Uterus (tissue), 4 donors: ENCODE data around the gene CD46. TPM values are rescaled to one million over a fixed set of nuclear protein-coding genes. Genes with fewer than 3 reads are reported as not detected.

Experiments used
- DNase-seq, 2 donors: peaks; one replicate each; pipeline ENCODE4 v3.0.0-alpha.2; 2019 to 2020
- H3K27ac ChIP-seq, 2 donors: fragments of 200-600 bp; sonication (generic); 1 replicate in 1 of 2; 2 replicates in 1 of 2; pipeline ENCODE4 v1.5.1; 2016 to 2018
- H3K27me3 ChIP-seq, 2 donors: fragments of 200-600 bp; sonication (generic); one replicate each; pipeline ENCODE4 v1.5.1; 2018 to 2019; ENCODE audit warnings: control low read depth in 1 of 2
- H3K36me3 ChIP-seq, 2 donors: fragments of 200-600 bp; sonication (generic); one replicate each; pipeline ENCODE4 v1.5.1; 2019; ENCODE audit warnings: control low read depth in 1 of 2
- H3K4me1 ChIP-seq, 2 donors: fragments of 200-600 bp; sonication (generic); one replicate each; pipeline ENCODE4 v1.5.1; 2018 to 2019; ENCODE audit warnings: control low read depth in 1 of 2
- H3K4me3 ChIP-seq, 2 donors: fragments of 200-600 bp; sonication (generic); 1 replicate in 1 of 2; 2 replicates in 1 of 2; pipeline ENCODE4 v1.5.1; 2018 to 2019; ENCODE audit warnings: mild to moderate bottlenecking in 1 of 2
- H3K9me3 ChIP-seq, 2 donors: fragments of 200-600 bp; sonication (generic); one replicate each; pipeline ENCODE4 v1.5.1; 2019; ENCODE audit warnings: control low read depth in 1 of 2
- POLR2A ChIP-seq, 2 donors: fragments of 450-650 bp; IDR thresholded peaks; one replicate each; pipeline ENCODE4 v1.6.1; 2016; ENCODE audit warnings: antibody characterized with exemption in 2 of 2, mild to moderate bottlenecking in 1 of 2, moderate library complexity in 1 of 2
- intact Hi-C: fragments of 100-400 bp; cut with DNase I; formaldehyde crosslinking; loops from one replicate; pipeline ENCODE4 v1.15.1; 2023; ENCODE audit warnings: low total_unique reads
- total RNA-seq, 4 donors: library from RNA; depleted of rRNA in 3 of 4; stranded (reverse); fragments of >200 nt in 3 of 4; gene quantifications; one replicate each; pipeline versions ENCODE4 v1.1.0 to v1.2.4, GENCODE V29; 2014 to 2023
- TF ChIP-seq, protein P1 (sequence below), 4 experiments: fragments of 200-600 bp in 2 of 4; fragments of 450-650 bp in 2 of 4; sonication (generic) in 2 of 4; IDR thresholded peaks; one replicate each; pipeline ENCODE4 v1.5.1; 2016 to 2019; ENCODE audit warnings: antibody characterized with exemption in 4 of 4, mild to moderate bottlenecking in 2 of 4, moderate library complexity in 1 of 4
- donor health status: DM: yes; HTN: yes; CAD: no.

The CD46 gene
- total RNA-seq, 4 donors from 2014 or later: 118 to 195 (median 174) TPM

DNA sequence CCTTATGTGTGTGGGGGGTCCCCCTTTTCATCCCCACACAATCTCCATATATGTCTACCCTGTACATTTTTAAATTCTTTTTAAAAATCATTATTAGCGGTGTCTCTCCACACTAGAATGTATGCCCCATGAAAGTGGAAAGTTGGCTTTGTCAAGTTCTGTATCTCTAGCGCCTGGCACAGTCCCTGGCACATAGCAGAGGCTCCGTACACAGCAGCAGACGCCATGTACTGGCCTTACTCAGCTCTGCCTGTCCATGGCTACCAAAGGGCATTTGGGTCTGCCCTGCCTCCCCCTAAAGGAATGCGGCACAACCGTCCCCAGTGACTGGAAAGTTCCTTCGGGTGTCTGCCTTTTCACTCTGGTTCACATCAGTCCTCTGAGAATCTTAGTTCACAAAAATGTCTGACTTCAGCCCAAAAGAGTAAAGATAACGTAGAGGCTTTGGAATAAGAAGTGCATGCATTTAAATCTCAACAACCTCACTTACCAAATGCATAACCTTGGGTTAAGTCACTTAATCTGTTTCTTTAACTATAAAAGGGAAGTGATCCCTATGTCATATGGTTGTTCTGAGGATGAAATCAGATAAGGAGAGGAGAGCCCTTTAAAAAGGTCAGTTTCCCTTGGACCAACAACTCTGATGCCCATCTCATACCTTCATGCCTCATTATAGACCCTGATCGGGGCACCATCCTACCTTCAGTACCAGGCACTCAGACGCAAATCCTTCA is 61.1 kb downstream of the CD46 start:
- intact Hi-C loops: no loop called here
- no peak for TF ChIP-seq POLR2A (IDR thresholded peaks at IDR 0.05)
- TF ChIP-seq, protein P1, sequence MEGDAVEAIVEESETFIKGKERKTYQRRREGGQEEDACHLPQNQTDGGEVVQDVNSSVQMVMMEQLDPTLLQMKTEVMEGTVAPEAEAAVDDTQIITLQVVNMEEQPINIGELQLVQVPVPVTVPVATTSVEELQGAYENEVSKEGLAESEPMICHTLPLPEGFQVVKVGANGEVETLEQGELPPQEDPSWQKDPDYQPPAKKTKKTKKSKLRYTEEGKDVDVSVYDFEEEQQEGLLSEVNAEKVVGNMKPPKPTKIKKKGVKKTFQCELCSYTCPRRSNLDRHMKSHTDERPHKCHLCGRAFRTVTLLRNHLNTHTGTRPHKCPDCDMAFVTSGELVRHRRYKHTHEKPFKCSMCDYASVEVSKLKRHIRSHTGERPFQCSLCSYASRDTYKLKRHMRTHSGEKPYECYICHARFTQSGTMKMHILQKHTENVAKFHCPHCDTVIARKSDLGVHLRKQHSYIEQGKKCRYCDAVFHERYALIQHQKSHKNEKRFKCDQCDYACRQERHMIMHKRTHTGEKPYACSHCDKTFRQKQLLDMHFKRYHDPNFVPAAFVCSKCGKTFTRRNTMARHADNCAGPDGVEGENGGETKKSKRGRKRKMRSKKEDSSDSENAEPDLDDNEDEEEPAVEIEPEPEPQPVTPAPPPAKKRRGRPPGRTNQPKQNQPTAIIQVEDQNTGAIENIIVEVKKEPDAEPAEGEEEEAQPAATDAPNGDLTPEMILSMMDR (IDR thresholded peaks at IDR 0.05): no peak
- no peak overlapping the region for H3K4me3 ChIP-seq

DNA sequence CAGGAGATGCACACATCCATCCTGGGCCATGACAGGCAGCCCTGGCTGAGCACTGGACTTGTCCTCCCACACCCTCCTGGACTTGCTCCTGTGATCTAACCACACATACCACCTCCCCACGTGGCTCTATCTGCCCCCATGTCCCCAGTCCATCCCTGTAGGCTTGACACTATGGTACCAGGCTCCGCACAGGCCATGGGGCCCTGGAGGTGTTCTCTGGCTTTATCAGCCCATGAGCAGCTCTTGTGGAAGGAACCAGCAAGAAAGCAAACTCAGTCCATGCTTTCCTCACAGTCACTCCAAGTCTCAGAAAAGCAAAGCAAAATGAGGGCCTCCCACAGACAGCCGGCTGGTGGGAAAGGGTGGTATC is 61.6 kb downstream of the CD46 start:
- Histone ChIP-seq H3K4me1 (peaks cover 35 to 42% of the 10 kb centered on the region in 2 donors), H3K27ac (peak overlapping the region; percentile 28 to 42), H3K4me3 (no peak overlapping the region), H3K36me3 (no peaks in the 10 kb centered on the region), H3K9me3 (no peaks in the 10 kb centered on the region), H3K27me3 (no peaks in the 10 kb centered on the region)
- no peak for TF ChIP-seq POLR2A (IDR thresholded peaks at IDR 0.05)
- TF ChIP-seq, protein P1 (IDR thresholded peaks at IDR 0.05): no peak
- DNase-seq: no peak
- intact Hi-C loops: no loop called here

More for the DNA sequence above, 61.1 kb downstream of the CD46 start:
- H3K9me3 ChIP-seq: no peaks in the 10 kb centered on the region
- no peaks in the 10 kb centered on the region for H3K36me3 ChIP-seq
- peak overlapping the region; percentile 34 to 42 for H3K27ac ChIP-seq
- peaks cover 41 to 48% of the 10 kb centered on the region in 2 donors for H3K4me1 ChIP-seq
- H3K27me3 ChIP-seq: no peaks in the 10 kb centered on the region
- no peak for DNase-seq

DNA sequence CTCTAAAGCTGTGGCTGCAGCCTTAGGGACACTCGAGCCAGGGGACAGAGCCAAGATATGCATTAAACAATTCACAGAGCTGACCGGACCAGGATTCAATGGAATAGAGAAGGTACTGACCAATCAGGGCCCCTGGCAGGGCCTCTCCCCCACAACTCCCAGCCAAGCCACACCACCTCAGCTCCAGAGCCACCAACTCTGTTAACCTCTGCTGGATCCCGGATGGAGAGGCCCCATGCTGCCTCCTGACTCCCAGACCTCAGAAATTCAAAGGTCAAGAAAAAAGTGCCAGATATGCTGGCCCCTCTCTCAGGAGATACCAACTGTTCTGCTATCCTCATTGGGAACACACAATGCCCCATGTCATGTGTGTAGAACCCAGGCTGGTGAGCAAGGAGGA is 62.1 kb downstream of the CD46 start:
- no peaks in the 10 kb centered on the region for H3K27me3 ChIP-seq
- intact Hi-C loops: no loop called here
- no peak for TF ChIP-seq POLR2A (IDR thresholded peaks at IDR 0.05)
- TF ChIP-seq, protein P1 (IDR thresholded peaks at IDR 0.05): no peak
- no peak overlapping the region for H3K4me3 ChIP-seq
- no peaks in the 10 kb centered on the region for H3K9me3 ChIP-seq
- H3K4me1 ChIP-seq: peaks cover 34 to 42% of the 10 kb centered on the region in 2 donors
- H3K27ac ChIP-seq: peak overlapping the region; percentile 28 to 42
- H3K36me3 ChIP-seq: no peaks in the 10 kb centered on the region
- DNase-seq: no peak

DNA sequence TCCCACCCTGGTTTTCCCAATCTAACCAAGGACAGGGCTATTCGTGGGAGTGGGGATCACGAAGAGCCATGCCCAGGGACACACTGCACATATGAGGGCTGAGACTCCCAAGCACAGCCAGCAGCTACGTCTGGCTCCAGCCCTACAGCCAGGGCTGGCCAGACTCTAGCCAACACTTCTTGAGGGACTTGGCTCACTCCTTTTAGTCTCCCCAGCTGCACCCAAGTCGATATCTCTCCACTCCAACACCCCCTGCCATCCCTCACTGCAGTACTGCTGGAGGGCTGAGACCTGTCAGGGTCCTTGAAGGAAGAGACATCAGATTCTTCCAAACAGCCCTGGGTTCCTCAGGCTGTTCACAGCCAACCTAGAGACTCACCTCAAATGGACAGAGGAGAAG is 62.6 kb downstream of the CD46 start:
- intact Hi-C loops: no loop called here
- Histone ChIP-seq H3K36me3 (no peaks in the 10 kb centered on the region), H3K4me3 (no peak overlapping the region), H3K4me1 (peaks cover 37 to 42% of the 10 kb centered on the region in 2 donors), H3K27ac (peak overlapping the region in 1 of 2 donors; percentile 28), H3K27me3 (no peaks in the 10 kb centered on the region), H3K9me3 (no peaks in the 10 kb centered on the region)
- DNase-seq: no peak
- TF ChIP-seq POLR2A (IDR thresholded peaks at IDR 0.05): no peak
- TF ChIP-seq, protein P1 (IDR thresholded peaks at IDR 0.05): no peak

DNA sequence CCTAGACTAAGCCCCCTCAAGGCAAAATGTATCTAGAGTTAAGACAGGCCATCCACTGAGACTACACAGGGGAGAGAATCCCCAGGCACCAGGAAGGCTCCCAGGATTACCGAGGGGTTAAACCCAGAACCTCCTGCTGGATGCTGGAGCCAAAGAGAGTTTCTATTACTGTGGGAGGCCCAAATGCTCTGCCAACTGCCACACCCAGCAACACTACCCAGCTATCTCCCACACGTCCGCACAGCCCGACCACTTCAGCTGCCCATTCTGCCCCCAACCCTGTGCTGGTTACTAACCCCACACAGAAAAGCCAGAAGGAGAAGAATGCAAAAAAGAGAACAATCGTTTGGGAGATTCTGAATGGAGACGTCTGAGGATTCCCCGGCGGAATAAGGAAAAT is 63.6 kb downstream of the CD46 start:
- Histone ChIP-seq H3K4me1 (peaks cover 37 to 41% of the 10 kb centered on the region in 2 donors), H3K27ac (peak overlapping the region in 1 of 2 donors; percentile 6), H3K27me3 (no peaks in the 10 kb centered on the region), H3K36me3 (no peaks in the 10 kb centered on the region), H3K9me3 (no peaks in the 10 kb centered on the region), H3K4me3 (no peak overlapping the region)
- intact Hi-C loops: no loop called here
- no peak for TF ChIP-seq POLR2A (IDR thresholded peaks at IDR 0.05)
- TF ChIP-seq, protein P1 (IDR thresholded peaks at IDR 0.05): no peak
- no peak for DNase-seq
